OCI-LY7 (cell line): ENCODE results near the gene COG4.

Experiments
- EZH2phosphoT487 ChIP-seq: fragments of 200-600 bp; sonication (generic); IDR thresholded peaks from 2 replicates; pipeline ENCODE4 v1.6.1; 2018; ENCODE audit warnings: low read depth, borderline replicate concordance, mild to moderate bottlenecking, mixed run types, antibody characterized with exemption, low read length, moderate library complexity, mixed read lengths
- TF ChIP-seq, protein P1 (sequence below): fragments of 200-600 bp; sonication (generic); conservative IDR thresholded peaks from 2 replicates; pipeline ENCODE4 v1.5.1; 2014; ENCODE audit warnings: mild to moderate bottlenecking, antibody characterized with exemption, low read length, moderate library complexity, mixed read lengths

DNA sequence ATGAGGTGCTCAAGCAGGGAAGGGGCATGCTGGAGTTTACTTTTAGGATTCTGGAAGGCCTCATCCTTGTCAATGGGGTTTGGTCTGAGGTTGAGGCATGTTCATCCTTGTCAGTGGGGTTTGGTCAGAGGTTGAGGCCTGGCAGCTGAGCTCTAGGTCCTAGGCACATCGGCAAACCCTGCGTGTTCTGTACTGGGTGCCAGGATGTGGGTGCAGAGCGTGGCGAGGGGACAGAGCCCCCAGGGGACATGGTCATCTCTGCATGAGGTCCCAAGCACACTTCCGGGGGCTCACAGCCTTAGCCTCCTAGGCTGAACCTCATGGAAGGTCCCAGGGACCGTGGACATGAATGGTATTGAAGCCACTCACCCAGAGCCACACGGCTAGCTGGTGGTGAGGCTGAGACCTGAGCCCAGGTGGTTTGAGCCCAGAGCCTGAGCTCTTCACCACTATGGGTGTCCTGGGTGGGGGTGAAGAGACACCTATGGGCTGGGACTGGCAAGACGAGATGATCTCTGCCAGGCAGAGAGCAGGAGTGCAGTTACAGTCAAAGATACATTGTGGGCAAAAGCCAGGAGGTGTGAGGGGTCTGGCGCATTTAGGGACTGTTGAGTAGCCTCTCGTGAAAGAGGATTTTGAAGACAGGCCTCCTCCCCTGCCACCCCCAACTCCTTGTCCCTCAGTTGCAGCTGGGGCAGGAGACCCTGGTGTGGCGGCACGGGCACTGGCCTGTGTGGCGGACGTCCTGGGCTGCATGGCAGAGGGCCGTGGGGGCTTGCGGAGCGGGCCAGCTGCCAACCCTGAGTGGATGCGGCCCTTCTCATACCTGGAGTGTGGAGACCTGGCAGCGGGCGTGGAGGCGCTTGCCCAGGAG is 49.7 kb downstream of the COG4 start:
- TF ChIP-seq, protein P1, sequence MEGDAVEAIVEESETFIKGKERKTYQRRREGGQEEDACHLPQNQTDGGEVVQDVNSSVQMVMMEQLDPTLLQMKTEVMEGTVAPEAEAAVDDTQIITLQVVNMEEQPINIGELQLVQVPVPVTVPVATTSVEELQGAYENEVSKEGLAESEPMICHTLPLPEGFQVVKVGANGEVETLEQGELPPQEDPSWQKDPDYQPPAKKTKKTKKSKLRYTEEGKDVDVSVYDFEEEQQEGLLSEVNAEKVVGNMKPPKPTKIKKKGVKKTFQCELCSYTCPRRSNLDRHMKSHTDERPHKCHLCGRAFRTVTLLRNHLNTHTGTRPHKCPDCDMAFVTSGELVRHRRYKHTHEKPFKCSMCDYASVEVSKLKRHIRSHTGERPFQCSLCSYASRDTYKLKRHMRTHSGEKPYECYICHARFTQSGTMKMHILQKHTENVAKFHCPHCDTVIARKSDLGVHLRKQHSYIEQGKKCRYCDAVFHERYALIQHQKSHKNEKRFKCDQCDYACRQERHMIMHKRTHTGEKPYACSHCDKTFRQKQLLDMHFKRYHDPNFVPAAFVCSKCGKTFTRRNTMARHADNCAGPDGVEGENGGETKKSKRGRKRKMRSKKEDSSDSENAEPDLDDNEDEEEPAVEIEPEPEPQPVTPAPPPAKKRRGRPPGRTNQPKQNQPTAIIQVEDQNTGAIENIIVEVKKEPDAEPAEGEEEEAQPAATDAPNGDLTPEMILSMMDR: peak; percentile 37; the same call in 1 of the 2 replicates
- no peak for TF ChIP-seq EZH2phosphoT487
